Astrocyte of the spinal cord (primary cell): Measurements from ENCODE around the gene CFAP46.
"Not testable (repeated sequence)": the region's sequence is repeated elsewhere in the genome, so short reads cannot be mapped to it uniquely, and the experiment has no call there.

Source experiments
- DNase-seq: peaks from one replicate; pipeline ENCODE4 v3.0.0; 2011; ENCODE audit warnings: low read depth, low spot score
- H3K4me3 ChIP-seq: 2 replicates; pipeline ENCODE4 v1.5.1; 2011; ENCODE audit warnings: low read depth, mild to moderate bottlenecking, low read length, moderate library complexity
- CTCF ChIP-seq: IDR thresholded peaks from 2 replicates; pipeline ENCODE4 v1.5.1; 2012; ENCODE audit warnings: low read depth, mild to moderate bottlenecking, low read length, inconsistent platforms
- in situ Hi-C: cut with HindIII; loops from 2 replicates; pipeline ENCODE4 v1.10.0; 2017; ENCODE audit warnings: low sequenced_read_pairs

CFAP46 gene

GRCh38 chr10:132932461-132933307 lies 9.7 kb downstream of the CFAP46 start:
- no peak overlapping the region for H3K4me3 ChIP-seq
- TF ChIP-seq CTCF, result no peak
- in situ Hi-C loops, result no loop called here
- no peak for DNase-seq

- H3K4me3 ChIP-seq, in situ Hi-C loops, DNase-seq: not testable (repeated sequence)
Measured at GRCh38 chr10:132931258-132932250, 10.8 kb downstream of the CFAP46 start.

GRCh38 chr10:132930701-132931100 lies 11.7 kb downstream of the CFAP46 start:
- in situ Hi-C loops, H3K4me3 ChIP-seq, DNase-seq: not testable (repeated sequence)

- DNase-seq, result no peak
- TF ChIP-seq CTCF, result no peak
- in situ Hi-C loops, result no loop called here
- no peak overlapping the region for H3K4me3 ChIP-seq
Measured at GRCh38 chr10:132929953-132930548, 12.3 kb downstream of the CFAP46 start.

- no peak for TF ChIP-seq CTCF
- in situ Hi-C loops, result no loop called here
- no peak for DNase-seq
- H3K4me3 ChIP-seq, result no peak overlapping the region
Measured at GRCh38 chr10:132929480-132929879, 12.9 kb downstream of the CFAP46 start.

GRCh38 chr10:132928261-132928660 lies 14.1 kb downstream of the CFAP46 start:
- no peak overlapping the region for H3K4me3 ChIP-seq
- in situ Hi-C loops, result no loop called here
- no peak for TF ChIP-seq CTCF
- DNase-seq, result no peak

- TF ChIP-seq CTCF, result no peak
- in situ Hi-C loops, result no loop called here
- H3K4me3 ChIP-seq, result no peak overlapping the region
- DNase-seq, result no peak
Measured at GRCh38 chr10:132927824-132928223, 14.5 kb downstream of the CFAP46 start.
